Stimulated activated CD4-positive, alpha-beta T cell treated with anti-CD3 and anti-CD28 coated beads, TNF-alpha, amount 100 ng/mL, for 24 hours (primary cell): ENCODE measurements around the gene CARMIL1.

Source experiments
- DNase-seq, 3 experiments: peaks; one replicate each; pipeline ENCODE4 v3.0.0-alpha.2; 2020; ENCODE audit warnings: low read depth in 3 of 3

Gene CARMIL1

GRCh38 chr6:25649611-25650010, 370.4 kb downstream of the CARMIL1 start:
- DNase-seq: no peak

GRCh38 chr6:25652007-25652515, 372.9 kb downstream of the CARMIL1 start, which contains the start of gene SCGN:
Gene SCGN (plus strand): TSS chr6:25652215. CDS start chr6:25652404, 189 bp downstream.
- peak in 2 of 3 experiments; percentile 6 to 42 for DNase-seq

GRCh38 chr6:25655723-25656122, 376.5 kb downstream of the CARMIL1 start:
- no peak for DNase-seq

GRCh38 chr6:25659633-25660368, 380.6 kb downstream of the CARMIL1 start:
- no peak for DNase-seq

- peak in 1 of 3 experiments; percentile 20 for DNase-seq
Observed at GRCh38 chr6:25660512-25660911, 381.3 kb downstream of the CARMIL1 start.

GRCh38 chr6:25661129-25661779, 382.1 kb downstream of the CARMIL1 start:
- DNase-seq: no peak

GRCh38 chr6:25665455-25665854, 386.3 kb downstream of the CARMIL1 start:
- DNase-seq: no peak

- no peak for DNase-seq
Observed at GRCh38 chr6:25669413-25669812, 390.2 kb downstream of the CARMIL1 start.
